ENCODE results near the gene IL32. TPM values are rescaled to one million over a fixed set of nuclear protein-coding genes. Genes with fewer than 3 reads are reported as not detected.

The IL32 gene
- total RNA-seq, 1 donor from 2014 or later: 1.4 TPM

DNA sequence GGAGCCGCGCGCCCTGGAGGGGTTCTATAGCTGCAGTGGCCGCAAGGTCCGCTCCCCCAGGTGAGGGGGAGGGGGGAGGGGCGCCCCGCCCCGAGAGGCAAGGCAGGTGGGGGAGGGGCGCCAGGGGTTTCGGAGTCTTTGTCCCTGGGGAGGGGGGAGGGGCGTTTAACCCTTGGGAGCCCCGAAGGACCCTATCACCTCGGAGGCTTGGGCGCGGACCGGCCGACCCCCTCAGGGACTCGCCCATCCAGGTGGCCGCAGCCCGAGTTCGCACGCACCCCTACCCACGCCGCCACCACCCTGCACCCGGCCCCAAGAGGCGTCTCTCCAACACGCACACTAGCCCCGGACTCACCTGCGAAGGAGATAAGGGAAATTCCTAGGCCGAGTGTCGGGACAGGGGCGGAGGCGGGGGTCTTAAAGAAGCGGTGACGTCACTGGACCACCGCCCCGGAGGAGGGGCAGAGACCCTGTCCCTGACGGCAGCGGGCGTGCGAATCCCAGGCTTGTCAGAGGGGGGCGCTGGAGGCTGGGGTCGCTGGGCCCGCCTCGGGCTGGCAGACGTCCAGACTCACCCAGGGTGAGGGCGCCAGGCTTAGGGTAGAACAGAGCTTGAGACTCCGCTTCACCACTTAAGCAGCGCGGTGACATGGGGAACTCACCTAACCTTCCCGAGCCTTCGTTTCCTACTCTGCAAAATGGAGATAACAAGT is 47.5 kb upstream of the IL32 start, which contains the start of gene CLDN6:
Gene CLDN6 (minus strand): TSS at position 390 of the 713 bp plus-strand sequence. CDS start 2,162 bp downstream, outside the sequence.
- peaks cover 18% of the 10 kb centered on the region for H3K4me1 ChIP-seq

DNA sequence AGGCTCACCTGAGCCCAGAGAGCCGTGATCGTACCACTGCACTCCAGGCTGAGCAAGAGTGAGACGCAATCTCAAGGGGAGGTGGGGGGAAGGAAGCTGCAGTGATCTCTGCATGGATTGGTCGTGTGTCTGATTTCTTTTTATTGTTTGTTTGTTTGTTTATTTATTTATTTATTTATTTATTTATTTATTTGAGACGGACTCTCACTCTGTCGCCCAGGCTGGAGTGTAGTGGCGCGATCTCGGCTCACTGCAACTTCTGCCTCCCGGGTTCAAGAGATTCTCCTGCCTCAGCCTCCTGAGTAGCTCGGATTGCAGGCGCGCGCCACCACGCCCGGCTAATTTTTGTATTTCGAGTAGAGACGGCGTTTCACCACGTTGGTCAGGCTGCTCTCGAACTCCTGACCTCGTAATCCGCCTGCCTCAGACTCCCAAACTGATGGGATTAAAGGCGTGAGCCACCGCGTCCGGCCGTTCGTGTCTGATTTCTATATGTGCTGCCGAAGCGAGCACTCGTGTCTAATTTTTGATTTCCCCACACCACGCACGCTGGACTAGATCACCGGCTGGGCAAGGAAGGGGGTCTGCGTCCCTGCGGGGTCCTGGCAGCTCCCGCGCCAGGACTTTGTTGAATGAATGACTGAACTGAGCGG is 45.7 kb upstream of the IL32 start:
- peaks cover 58% of the 10 kb centered on the region for H3K4me1 Mint-ChIP-seq

More for the DNA sequence above, 47.5 kb upstream of the IL32 start, which contains the start of gene CLDN6:
- peak; percentile 96 for DNase-seq (ENCODE audit: low spot score)
- peaks cover 49% of the 10 kb centered on the region for H3K4me1 Mint-ChIP-seq
- no peak within 1 kb of the TSS for H3K27ac Mint-ChIP-seq
- peak within 1 kb of the TSS; percentile 88 for H3K4me3 Mint-ChIP-seq
- H3K36me3 ChIP-seq: no peaks in the 10 kb centered on the region
- H3K9ac ChIP-seq: peak within 1 kb of the TSS; percentile 30
- no peaks in the 10 kb centered on the region for H3K9me3 Mint-ChIP-seq
- H3F3A ChIP-seq (ENCODE audit: low read depth): peaks cover 65% of the 10 kb centered on the region
- H3K36me3 Mint-ChIP-seq: peaks cover 2% of the 10 kb centered on the region
- peak within 1 kb of the TSS; percentile 91 for H3K4me3 ChIP-seq
- H3K9me3 ChIP-seq (ENCODE audit: low read depth): no peaks in the 10 kb centered on the region
- no peak within 1 kb of the TSS for H3K27ac ChIP-seq
- peaks cover 41% of the 10 kb centered on the region for H3K27me3 ChIP-seq
- TF ChIP-seq EZH2phosphoT487 (IDR thresholded peaks at IDR 0.05): no peak
- TF ChIP-seq, protein P1, sequence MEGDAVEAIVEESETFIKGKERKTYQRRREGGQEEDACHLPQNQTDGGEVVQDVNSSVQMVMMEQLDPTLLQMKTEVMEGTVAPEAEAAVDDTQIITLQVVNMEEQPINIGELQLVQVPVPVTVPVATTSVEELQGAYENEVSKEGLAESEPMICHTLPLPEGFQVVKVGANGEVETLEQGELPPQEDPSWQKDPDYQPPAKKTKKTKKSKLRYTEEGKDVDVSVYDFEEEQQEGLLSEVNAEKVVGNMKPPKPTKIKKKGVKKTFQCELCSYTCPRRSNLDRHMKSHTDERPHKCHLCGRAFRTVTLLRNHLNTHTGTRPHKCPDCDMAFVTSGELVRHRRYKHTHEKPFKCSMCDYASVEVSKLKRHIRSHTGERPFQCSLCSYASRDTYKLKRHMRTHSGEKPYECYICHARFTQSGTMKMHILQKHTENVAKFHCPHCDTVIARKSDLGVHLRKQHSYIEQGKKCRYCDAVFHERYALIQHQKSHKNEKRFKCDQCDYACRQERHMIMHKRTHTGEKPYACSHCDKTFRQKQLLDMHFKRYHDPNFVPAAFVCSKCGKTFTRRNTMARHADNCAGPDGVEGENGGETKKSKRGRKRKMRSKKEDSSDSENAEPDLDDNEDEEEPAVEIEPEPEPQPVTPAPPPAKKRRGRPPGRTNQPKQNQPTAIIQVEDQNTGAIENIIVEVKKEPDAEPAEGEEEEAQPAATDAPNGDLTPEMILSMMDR (IDR thresholded peaks at IDR 0.05): peak; percentile 78
- H3K79me2 ChIP-seq (ENCODE audit: low read depth): peaks cover 22% of the 10 kb centered on the region
- no peak within 1 kb of the TSS for H2AFZ ChIP-seq (replicated peaks)
- H3K4me2 ChIP-seq: peak within 1 kb of the TSS; percentile 89
- H3K27me3 Mint-ChIP-seq (ENCODE audit: insufficient read depth, low read depth): peaks cover 38% of the 10 kb centered on the region
- H4K20me1 ChIP-seq (ENCODE audit: low read depth): peaks cover 62% of the 10 kb centered on the region

DNA sequence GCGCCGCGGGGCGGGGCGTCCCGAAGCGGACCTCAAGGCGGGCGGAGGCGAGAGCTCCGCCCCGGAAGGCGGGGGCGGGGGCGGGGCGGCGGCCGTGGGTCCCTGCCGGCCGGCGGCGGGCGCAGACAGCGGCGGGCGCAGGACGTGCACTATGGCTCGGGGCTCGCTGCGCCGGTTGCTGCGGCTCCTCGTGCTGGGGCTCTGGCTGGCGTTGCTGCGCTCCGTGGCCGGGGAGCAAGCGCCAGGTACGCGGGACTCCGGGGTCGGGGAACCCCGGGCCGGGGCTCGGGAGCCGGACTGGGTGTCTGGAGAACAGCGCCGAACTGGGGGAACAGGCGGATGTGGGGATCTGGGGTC is 45.2 kb upstream of the IL32 start, which contains the start of gene TNFRSF12A:
Gene TNFRSF12A (plus strand): TSS at position 122 of the 357 bp plus-strand sequence. CDS start 30 bp downstream, at position 152.
- peaks cover 54% of the 10 kb centered on the region for H3K4me1 Mint-ChIP-seq
- peaks cover 56% of the 10 kb centered on the region for H4K20me1 ChIP-seq (ENCODE audit: low read depth)

More for the DNA sequence above, 45.7 kb upstream of the IL32 start:
- Mint-ChIP-seq H3K4me3 (peak overlapping the region; percentile 90), H3K36me3 (peaks cover 5% of the 10 kb centered on the region), H3K9me3 (no peaks in the 10 kb centered on the region), H3K27ac (peak overlapping the region; percentile 86), H3K27me3 (ENCODE audit: insufficient read depth, low read depth) (peaks cover 36% of the 10 kb centered on the region)
- no peak overlapping the region for H2AFZ ChIP-seq (replicated peaks)
- DNase-seq (ENCODE audit: low spot score): no peak
- H3K9me3 ChIP-seq (ENCODE audit: low read depth): no peaks in the 10 kb centered on the region
- peaks cover 56% of the 10 kb centered on the region for H4K20me1 ChIP-seq (ENCODE audit: low read depth)
- TF ChIP-seq, protein P1 (IDR thresholded peaks at IDR 0.05): no peak
- TF ChIP-seq EZH2 (IDR thresholded peaks at IDR 0.05) (no peak), EZH2phosphoT487 (IDR thresholded peaks at IDR 0.05) (no peak)
- peaks cover 26% of the 10 kb centered on the region for H3K79me2 ChIP-seq (ENCODE audit: low read depth)
- H3K4me2 ChIP-seq: peak overlapping the region; percentile 84
- H3K36me3 ChIP-seq: no peaks in the 10 kb centered on the region
- H3K9ac ChIP-seq: no peak overlapping the region
- H3K27me3 ChIP-seq: peaks cover 26% of the 10 kb centered on the region
- no peak overlapping the region for H3K27ac ChIP-seq
- H3F3A ChIP-seq (ENCODE audit: low read depth): peaks cover 68% of the 10 kb centered on the region
- H3K4me1 ChIP-seq: peaks cover 21% of the 10 kb centered on the region
- H3K4me3 ChIP-seq: peak overlapping the region; percentile 75

More for the DNA sequence above, 45.2 kb upstream of the IL32 start, which contains the start of gene TNFRSF12A:
- H3K4me3 ChIP-seq: peak within 1 kb of the TSS; percentile 75
- H2AFZ ChIP-seq (replicated peaks): peak within 1 kb of the TSS; percentile 38
- no peaks in the 10 kb centered on the region for H3K9me3 Mint-ChIP-seq
- H3K27ac ChIP-seq: no peak within 1 kb of the TSS
- no peaks in the 10 kb centered on the region for H3K36me3 ChIP-seq
- no peak within 1 kb of the TSS for H3K9ac ChIP-seq
- TF ChIP-seq EZH2phosphoT487 (IDR thresholded peaks at IDR 0.05): no peak
- TF ChIP-seq EZH2 (IDR thresholded peaks at IDR 0.05): no peak
- TF ChIP-seq, protein P1 (IDR thresholded peaks at IDR 0.05): no peak
- H3K36me3 Mint-ChIP-seq: peaks cover 5% of the 10 kb centered on the region
- peak; percentile 93 for DNase-seq (ENCODE audit: low spot score)
- H3K9me3 ChIP-seq (ENCODE audit: low read depth): no peaks in the 10 kb centered on the region
- H3K79me2 ChIP-seq (ENCODE audit: low read depth): peaks cover 32% of the 10 kb centered on the region
- peak within 1 kb of the TSS; percentile 93 for H3K4me3 Mint-ChIP-seq
- H3K4me2 ChIP-seq: peak within 1 kb of the TSS; percentile 84
- H3K27me3 Mint-ChIP-seq (ENCODE audit: insufficient read depth, low read depth): peaks cover 32% of the 10 kb centered on the region
- peaks cover 26% of the 10 kb centered on the region for H3K27me3 ChIP-seq
- H3K27ac Mint-ChIP-seq: peak within 1 kb of the TSS; percentile 87
- peaks cover 65% of the 10 kb centered on the region for H3F3A ChIP-seq (ENCODE audit: low read depth)
- H3K4me1 ChIP-seq: peaks cover 21% of the 10 kb centered on the region

Measured in neural progenitor cell (in vitro differentiated cells).